GM12891 (cell line): Measurements from ENCODE around the gene MPC1.

Source experiments
- PAX5 ChIP-seq: IDR thresholded peaks from 2 replicates; pipeline ENCODE4 v1.6.1; 2011; ENCODE audit warnings: low read length, moderate library complexity, mild to moderate bottlenecking; ENCODE audit not compliant: insufficient read depth, severe bottlenecking
- POLR2A ChIP-seq: IDR thresholded peaks from 2 replicates; pipeline ENCODE4 v1.6.1; 2011; ENCODE audit warnings: low read depth, low read length, control low read depth
- POLR2AphosphoS5 ChIP-seq: IDR thresholded peaks from 2 replicates; pipeline ENCODE4 v1.6.1; 2011; ENCODE audit warnings: low read depth, low read length, control low read depth
- POU2F2 ChIP-seq: IDR thresholded peaks from 2 replicates; pipeline ENCODE4 v1.6.1; 2011; ENCODE audit warnings: low read depth, mild to moderate bottlenecking, control low read depth, low read length, moderate library complexity
- SPI1 ChIP-seq: IDR thresholded peaks from 2 replicates; pipeline ENCODE4 v1.6.1; 2011; ENCODE audit warnings: low read depth, low read length, control low read depth
- TAF1 ChIP-seq: IDR thresholded peaks from 2 replicates; pipeline ENCODE4 v1.6.1; 2011; ENCODE audit warnings: low read depth, low read length, control low read depth

GRCh38 chr6:166430269-166430668, 47.5 kb upstream of the MPC1 start:
- TF ChIP-seq POLR2AphosphoS5 = no peak
- no peak for TF ChIP-seq TAF1
- TF ChIP-seq POLR2A = no peak
- no peak for TF ChIP-seq SPI1
- no peak for TF ChIP-seq PAX5
- no peak for TF ChIP-seq POU2F2
